Caki2 (cell line): ENCODE data around the gene SMARCA4. TPM values are rescaled to one million over a fixed set of nuclear protein-coding genes. Genes with fewer than 3 reads are reported as not detected.
"Not testable (repeated sequence)": the region's sequence is repeated elsewhere in the genome, so short reads cannot be mapped to it uniquely, and the experiment has no call there.

Source experiments
- DNase-seq: peaks from one replicate; pipeline ENCODE4 v3.0.0-alpha.2; 2015; ENCODE audit warnings: low read depth
- in situ Hi-C: cut with HindIII; loops from 2 replicates; pipeline ENCODE4 v1.10.0; 2016; ENCODE audit warnings: low sequenced_read_pairs, low pct_unique_long_range_greater_than_20kb, mixed read lengths
- total RNA-seq: library from RNA; depleted of rRNA; stranded (reverse); fragments of >200 nt; shearing (Covaris generic); gene quantifications from 2 replicates; pipeline ENCODE4 v1.2.3, GENCODE V29; 2014; ENCODE audit warnings: low replicate concordance; rRNA removed

The SMARCA4 gene
- total RNA-seq, 1 experiment from 2014 or later = 76.1 TPM

DNA sequence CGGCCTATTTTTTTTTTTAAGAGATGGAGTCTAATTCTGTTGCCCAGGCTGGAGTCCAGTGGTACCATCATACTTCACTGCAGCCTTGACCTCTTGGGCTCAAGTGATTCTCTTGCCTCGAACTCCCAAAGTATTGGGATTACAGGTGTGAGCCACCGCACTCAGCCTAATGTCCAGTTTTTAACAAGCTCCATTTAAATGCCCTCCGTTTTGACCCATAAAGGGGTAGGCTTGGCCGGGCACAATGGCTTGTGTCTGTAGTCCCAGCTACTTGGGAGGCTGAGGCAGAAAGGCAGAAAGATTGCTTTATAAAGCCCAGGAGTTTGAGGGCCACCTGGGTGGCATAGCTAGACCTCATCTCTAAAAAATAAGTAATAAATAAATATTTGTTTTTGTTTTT is 140.2 kb downstream of the SMARCA4 start:
- in situ Hi-C loops = no loop called here
- DNase-seq = no peak

DNA sequence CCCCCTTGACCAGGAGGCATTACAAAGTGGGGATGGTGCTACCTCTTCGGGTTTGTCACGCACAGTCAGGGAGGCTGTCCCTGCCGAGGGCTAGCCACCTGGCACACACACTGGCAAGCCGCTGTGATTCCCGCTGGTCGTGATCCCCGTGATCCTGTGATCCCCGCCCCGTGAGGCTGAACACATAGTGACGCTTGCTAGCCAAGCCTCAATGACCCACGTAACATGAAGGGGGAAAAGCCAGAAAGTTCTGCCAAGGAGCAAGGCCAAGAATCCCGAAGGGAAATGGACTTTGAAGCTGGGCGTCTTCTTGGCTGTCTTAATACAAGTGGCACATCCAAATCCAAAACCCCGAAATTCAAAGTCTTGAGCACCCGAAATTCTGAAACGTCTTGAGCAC is 142.1 kb downstream of the SMARCA4 start:
- DNase-seq = no peak
- in situ Hi-C loops = no loop called here

DNA sequence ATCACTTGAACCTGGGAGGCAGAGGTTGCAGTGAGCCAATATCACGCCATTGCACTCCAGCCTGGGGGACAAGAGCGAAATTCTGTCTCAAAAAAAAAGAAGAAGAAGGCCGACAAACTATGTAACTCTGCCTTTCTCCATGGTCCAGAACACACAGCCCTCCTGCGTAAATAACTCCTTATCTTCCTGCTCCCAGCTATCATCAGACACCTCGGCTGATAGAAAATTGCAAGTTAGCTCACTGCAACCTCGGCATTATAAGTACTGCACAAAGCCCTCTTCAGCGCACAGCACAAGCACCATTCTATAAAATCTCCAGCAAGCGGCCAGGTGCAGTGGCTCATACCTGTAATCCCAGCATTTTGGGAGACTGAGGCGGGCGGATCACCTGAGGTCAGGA is 142.8 kb downstream of the SMARCA4 start:
- in situ Hi-C loops = not testable (repeated sequence)

DNA sequence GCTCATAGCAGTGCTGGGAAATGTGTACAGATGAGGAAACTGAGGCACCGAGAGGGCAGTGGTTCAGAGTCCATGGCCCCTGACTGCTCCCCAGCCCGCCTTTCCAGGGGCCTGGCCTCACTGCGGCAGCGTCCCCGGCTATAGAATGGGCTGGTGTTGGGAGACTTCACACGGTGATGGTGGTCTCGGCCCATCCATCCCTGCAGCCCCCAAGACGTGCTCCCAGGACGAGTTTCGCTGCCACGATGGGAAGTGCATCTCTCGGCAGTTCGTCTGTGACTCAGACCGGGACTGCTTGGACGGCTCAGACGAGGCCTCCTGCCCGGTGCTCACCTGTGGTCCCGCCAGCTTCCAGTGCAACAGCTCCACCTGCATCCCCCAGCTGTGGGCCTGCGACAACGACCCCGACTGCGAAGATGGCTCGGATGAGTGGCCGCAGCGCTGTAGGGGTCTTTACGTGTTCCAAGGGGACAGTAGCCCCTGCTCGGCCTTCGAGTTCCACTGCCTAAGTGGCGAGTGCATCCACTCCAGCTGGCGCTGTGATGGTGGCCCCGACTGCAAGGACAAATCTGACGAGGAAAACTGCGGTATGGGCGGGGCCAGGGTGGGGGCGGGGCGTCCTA is 144.3 kb downstream of the SMARCA4 start:
- DNase-seq = no peak
- in situ Hi-C loops = no loop called here

More for the DNA sequence above, 142.8 kb downstream of the SMARCA4 start:
- not testable (repeated sequence) for DNase-seq

DNA sequence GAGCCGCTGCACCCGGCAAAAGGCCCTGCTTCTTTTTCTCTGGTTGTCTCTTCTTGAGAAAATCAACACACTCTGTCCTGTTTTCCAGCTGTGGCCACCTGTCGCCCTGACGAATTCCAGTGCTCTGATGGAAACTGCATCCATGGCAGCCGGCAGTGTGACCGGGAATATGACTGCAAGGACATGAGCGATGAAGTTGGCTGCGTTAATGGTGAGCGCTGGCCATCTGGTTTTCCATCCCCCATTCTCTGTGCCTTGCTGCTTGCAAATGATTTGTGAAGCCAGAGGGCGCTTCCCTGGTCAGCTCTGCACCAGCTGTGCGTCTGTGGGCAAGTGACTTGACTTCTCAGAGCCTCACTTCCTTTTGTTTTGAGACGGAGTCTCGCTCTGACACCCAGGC is 145.6 kb downstream of the SMARCA4 start:
- in situ Hi-C loops = no loop called here
- no peak for DNase-seq

DNA sequence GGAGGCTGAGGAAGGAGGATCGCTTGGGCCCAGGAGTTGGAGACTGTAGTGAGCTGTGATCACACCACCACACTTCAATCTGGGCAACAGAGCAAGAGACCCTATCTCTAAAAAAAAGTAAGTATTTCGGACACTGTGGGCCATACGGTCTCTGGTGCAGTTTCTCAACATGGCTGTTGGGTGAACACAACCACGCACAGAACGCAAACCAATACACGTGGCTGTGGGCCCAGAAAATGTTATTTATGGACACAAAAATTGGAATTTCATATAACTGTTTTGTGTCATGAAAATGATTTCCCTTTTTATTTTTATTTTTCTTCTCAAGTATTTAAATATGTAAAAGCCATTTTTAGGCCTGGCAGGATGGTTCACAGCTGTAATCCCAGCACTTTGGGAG is 147.9 kb downstream of the SMARCA4 start:
- in situ Hi-C loops = no loop called here

DNA sequence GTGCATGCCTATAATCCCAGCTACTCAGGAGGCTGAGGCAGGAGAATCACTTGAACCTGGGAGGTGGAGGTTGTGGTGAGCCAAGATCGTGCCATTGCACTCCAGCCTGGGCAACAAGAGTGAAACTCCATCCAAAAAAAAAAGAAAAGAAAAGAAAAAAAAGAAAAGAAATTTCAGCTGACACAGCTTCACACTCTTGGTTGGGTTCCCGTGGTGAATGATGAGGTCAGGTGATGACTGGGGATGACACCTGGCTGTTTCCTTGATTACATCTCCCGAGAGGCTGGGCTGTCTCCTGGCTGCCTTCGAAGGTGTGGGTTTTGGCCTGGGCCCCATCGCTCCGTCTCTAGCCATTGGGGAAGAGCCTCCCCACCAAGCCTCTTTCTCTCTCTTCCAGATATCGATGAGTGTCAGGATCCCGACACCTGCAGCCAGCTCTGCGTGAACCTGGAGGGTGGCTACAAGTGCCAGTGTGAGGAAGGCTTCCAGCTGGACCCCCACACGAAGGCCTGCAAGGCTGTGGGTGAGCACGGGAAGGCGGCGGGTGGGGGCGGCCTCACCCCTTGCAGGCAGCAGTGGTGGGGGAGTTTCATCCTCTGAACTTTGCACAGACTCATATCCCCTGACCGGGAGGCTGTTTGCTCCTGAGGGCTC is 150.4 kb downstream of the SMARCA4 start:
- in situ Hi-C loops = no loop called here
- no peak for DNase-seq

More for the DNA sequence above, 147.9 kb downstream of the SMARCA4 start:
- no peak for DNase-seq

DNA sequence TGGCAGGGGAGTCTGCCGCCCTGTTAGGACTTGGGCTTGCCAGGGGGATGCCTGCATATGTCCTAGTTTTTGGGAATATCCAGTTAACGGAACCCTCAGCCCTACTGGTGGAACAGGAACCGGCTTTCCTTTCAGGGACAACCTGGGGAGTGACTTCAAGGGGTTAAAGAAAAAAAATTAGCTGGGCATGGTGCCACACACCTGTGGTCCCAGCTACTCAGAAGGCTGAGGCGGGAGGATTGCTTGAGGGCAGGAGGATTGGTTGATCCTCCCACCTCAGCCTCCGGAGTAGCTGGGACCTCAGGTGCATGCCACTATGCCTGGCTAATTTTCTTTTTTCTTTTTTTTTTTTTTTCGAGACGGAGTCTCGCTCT is 150.9 kb downstream of the SMARCA4 start:
- no peak for DNase-seq
- in situ Hi-C loops = no loop called here

Other genes starting within 250 kb of the SMARCA4 start
- gene DNM2, start 243.0 kb upstream of the SMARCA4 start, total RNA-seq = 331 and 362 TPM in 2 replicates
- 47.7 and 64.0 TPM in 2 replicates for gene TMED1, start 124.8 kb upstream of the SMARCA4 start, total RNA-seq
- gene C19orf38, start 112.6 kb upstream of the SMARCA4 start, total RNA-seq = 1.1 and 3.3 TPM in 2 replicates
- gene CARM1, start 89.5 kb upstream of the SMARCA4 start, total RNA-seq = 19.1 TPM in 2 replicates
- 102 and 129 TPM in 2 replicates for gene YIPF2, start 32.4 kb upstream of the SMARCA4 start, total RNA-seq
- gene TIMM29, start 32.2 kb upstream of the SMARCA4 start, total RNA-seq = 60.3 and 60.8 TPM in 2 replicates
- 43.3 and 54.3 TPM in 2 replicates for gene LDLR, start 128.4 kb downstream of the SMARCA4 start, total RNA-seq
- 159 and 194 TPM in 2 replicates for gene SPC24, start 194.8 kb downstream of the SMARCA4 start, total RNA-seq
- 49.3 and 71.1 TPM in 2 replicates for gene KANK2, start 236.5 kb downstream of the SMARCA4 start, total RNA-seq